ENCODE data around the gene GRM1. TPM values are rescaled to one million over a fixed set of nuclear protein-coding genes. Genes with fewer than 3 reads are reported as not detected.

GRM1 gene
- total and polyA plus RNA-seq, 4 donors, result 0.02 to 0.12 (median 0.06) TPM

GRCh38 chr6:146146836-146147235 lies 118.0 kb downstream of the GRM1 start:
- Histone ChIP-seq H3K27me3 (ENCODE audit: control insufficient read depth in 3 of 3, insufficient read depth in 3 of 3, low read length in 2 of 3) (no peaks in the 10 kb centered on the region), H3K4me3 (no peak overlapping the region), H3K9me3 (ENCODE audit: control insufficient read depth in 4 of 4, insufficient read depth in 3 of 4, low read length in 3 of 4) (peaks cover 0 to 5% (median 0%) of the 10 kb centered on the region in 4 donors), H3K9ac (ENCODE audit: insufficient read depth in 1 of 2, low read length in 2 of 2) (no peak overlapping the region), H3K27ac (ENCODE audit: low read depth in 1 of 2, low read length in 1 of 2) (no peak overlapping the region), H3K4me1 (ENCODE audit: control insufficient read depth in 5 of 5, insufficient read depth in 5 of 5, low read length in 5 of 5) (no peaks in the 10 kb centered on the region), H3K36me3 (ENCODE audit: control insufficient read depth in 4 of 4, insufficient read depth in 4 of 4, low read length in 4 of 4) (no peaks in the 10 kb centered on the region)
- no peak for TF ChIP-seq CTCF (IDR thresholded peaks at IDR 0.05; ENCODE audit: control extremely low read depth, extremely low read depth)
- ATAC-seq (ENCODE audit: insufficient read depth, low FRiP score) (no peak), DNase-seq (no peak)
- WGBS, 2 donors, result 88 to 95% methylated on average over 1 of the region's 1 CpG

GRCh38 chr6:146149770-146150169 lies 120.9 kb downstream of the GRM1 start:
- WGBS, 2 donors, result 62 to 74% methylated on average over 1 of the region's 1 CpG
- no peak for TF ChIP-seq CTCF (IDR thresholded peaks at IDR 0.05; ENCODE audit: control extremely low read depth, extremely low read depth)
- no peak overlapping the region for H3K27ac ChIP-seq (ENCODE audit: low read depth in 1 of 2, low read length in 1 of 2)

GRCh38 chr6:146153040-146153758 lies 124.3 kb downstream of the GRM1 start:
- no peak for TF ChIP-seq CTCF (IDR thresholded peaks at IDR 0.05; ENCODE audit: control extremely low read depth, extremely low read depth)
- Histone ChIP-seq H3K27me3 (ENCODE audit: control insufficient read depth in 3 of 3, insufficient read depth in 3 of 3, low read length in 2 of 3) (no peaks in the 10 kb centered on the region), H3K9me3 (ENCODE audit: control insufficient read depth in 4 of 4, insufficient read depth in 3 of 4, low read length in 3 of 4) (no peaks in the 10 kb centered on the region), H3K4me3 (no peak overlapping the region), H3K36me3 (ENCODE audit: control insufficient read depth in 4 of 4, insufficient read depth in 4 of 4, low read length in 4 of 4) (no peaks in the 10 kb centered on the region), H3K4me1 (ENCODE audit: control insufficient read depth in 5 of 5, insufficient read depth in 5 of 5, low read length in 5 of 5) (peaks cover 0 to 2% (median 0%) of the 10 kb centered on the region in 5 donors), H3K27ac (ENCODE audit: low read depth in 1 of 2, low read length in 1 of 2) (no peak overlapping the region), H3K9ac (ENCODE audit: insufficient read depth in 1 of 2, low read length in 2 of 2) (no peak overlapping the region)
- ATAC-seq (ENCODE audit: insufficient read depth, low FRiP score) (no peak), DNase-seq (no peak)
- WGBS, 2 donors, result 79 to 80% methylated on average over 4 of the region's 4 CpGs

More at GRCh38 chr6:146149770-146150169, 120.9 kb downstream of the GRM1 start:
- Histone ChIP-seq H3K27me3 (ENCODE audit: control insufficient read depth in 3 of 3, insufficient read depth in 3 of 3, low read length in 2 of 3) (no peaks in the 10 kb centered on the region), H3K9ac (ENCODE audit: insufficient read depth in 1 of 2, low read length in 2 of 2) (no peak overlapping the region), H3K36me3 (ENCODE audit: control insufficient read depth in 4 of 4, insufficient read depth in 4 of 4, low read length in 4 of 4) (no peaks in the 10 kb centered on the region), H3K4me3 (no peak overlapping the region), H3K4me1 (ENCODE audit: control insufficient read depth in 5 of 5, insufficient read depth in 5 of 5, low read length in 5 of 5) (peaks cover 0 to 2% (median 0%) of the 10 kb centered on the region in 5 donors), H3K9me3 (ENCODE audit: control insufficient read depth in 4 of 4, insufficient read depth in 3 of 4, low read length in 3 of 4) (peaks cover 0 to 3% (median 0%) of the 10 kb centered on the region in 4 donors)
- ATAC-seq (ENCODE audit: insufficient read depth, low FRiP score) (no peak), DNase-seq (no peak)

Measured in lung (tissue), 12 donors.